ENCODE measurements around the gene JADE2. TPM values are rescaled to one million over a fixed set of nuclear protein-coding genes. Genes with fewer than 3 reads are reported as not detected.
"Not testable (repeated sequence)": the region's sequence is repeated elsewhere in the genome, so short reads cannot be mapped to it uniquely, and the experiment has no call there.

Gene JADE2
- total RNA-seq, 1 donor = 38.8 TPM

DNA sequence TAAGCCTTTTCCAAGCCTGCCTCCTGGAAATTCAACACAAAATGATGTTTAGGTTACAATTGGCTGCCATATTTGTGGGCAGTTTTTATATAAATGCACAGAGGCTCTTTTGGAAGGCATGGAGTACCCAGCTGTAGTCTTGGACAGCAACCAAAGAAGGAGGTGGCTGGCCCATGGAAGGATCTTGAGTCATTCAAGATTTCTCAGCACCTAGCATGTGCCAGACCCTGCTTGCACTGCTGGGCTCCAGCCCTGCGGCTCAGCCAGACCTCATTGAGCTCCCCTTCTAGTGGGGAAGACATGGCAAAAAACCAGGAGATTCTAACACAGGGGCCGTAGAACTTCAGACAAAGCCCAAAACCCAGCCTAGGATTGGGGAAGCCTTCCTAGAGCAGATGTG is 22.1 kb downstream of the JADE2 start:
- H3K4me3 ChIP-seq (ENCODE audit: low read depth, low read length) = no peak overlapping the region
- TF ChIP-seq, protein P1, sequence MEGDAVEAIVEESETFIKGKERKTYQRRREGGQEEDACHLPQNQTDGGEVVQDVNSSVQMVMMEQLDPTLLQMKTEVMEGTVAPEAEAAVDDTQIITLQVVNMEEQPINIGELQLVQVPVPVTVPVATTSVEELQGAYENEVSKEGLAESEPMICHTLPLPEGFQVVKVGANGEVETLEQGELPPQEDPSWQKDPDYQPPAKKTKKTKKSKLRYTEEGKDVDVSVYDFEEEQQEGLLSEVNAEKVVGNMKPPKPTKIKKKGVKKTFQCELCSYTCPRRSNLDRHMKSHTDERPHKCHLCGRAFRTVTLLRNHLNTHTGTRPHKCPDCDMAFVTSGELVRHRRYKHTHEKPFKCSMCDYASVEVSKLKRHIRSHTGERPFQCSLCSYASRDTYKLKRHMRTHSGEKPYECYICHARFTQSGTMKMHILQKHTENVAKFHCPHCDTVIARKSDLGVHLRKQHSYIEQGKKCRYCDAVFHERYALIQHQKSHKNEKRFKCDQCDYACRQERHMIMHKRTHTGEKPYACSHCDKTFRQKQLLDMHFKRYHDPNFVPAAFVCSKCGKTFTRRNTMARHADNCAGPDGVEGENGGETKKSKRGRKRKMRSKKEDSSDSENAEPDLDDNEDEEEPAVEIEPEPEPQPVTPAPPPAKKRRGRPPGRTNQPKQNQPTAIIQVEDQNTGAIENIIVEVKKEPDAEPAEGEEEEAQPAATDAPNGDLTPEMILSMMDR (IDR thresholded peaks at IDR 0.05; ENCODE audit: insufficient read depth, low read length) = no peak
- DNase-seq (ENCODE audit: low read depth) = peak; percentile 93

DNA sequence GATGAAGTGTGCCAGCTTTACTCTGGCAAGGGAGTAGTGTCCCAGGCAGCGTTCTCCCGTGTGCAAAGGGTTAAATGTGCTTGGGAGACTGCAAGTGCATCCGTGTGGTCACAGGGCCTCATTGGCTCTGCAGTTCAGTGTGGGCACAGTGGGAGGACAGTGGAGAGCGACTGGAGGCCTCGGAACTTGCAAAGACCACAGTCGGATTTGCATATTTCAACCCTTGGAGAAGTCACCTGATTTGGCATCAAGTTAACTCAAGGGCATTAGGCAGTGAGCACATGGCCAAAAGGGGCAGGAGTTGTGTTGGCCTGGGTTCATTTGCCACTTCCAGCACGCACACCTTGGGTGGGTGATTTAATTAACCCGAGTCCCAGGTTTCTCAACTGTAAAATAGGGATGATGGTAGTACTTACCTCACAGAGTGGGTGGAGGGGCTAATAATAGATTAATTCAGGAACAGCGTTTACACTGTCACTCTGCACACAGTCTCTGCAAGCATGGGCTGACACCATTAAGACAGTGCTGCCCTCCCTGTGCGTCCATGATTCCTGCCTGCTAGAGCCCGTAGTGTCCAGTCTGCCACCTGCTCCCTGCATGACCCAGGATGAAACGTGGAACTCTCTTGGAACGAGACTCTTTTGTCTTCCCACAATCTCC is 22.7 kb downstream of the JADE2 start:
- TF ChIP-seq, protein P1 (IDR thresholded peaks at IDR 0.05; ENCODE audit: insufficient read depth, low read length) = no peak
- H3K4me3 ChIP-seq (ENCODE audit: low read depth, low read length) = no peak overlapping the region
- no peak for DNase-seq (ENCODE audit: low read depth)

DNA sequence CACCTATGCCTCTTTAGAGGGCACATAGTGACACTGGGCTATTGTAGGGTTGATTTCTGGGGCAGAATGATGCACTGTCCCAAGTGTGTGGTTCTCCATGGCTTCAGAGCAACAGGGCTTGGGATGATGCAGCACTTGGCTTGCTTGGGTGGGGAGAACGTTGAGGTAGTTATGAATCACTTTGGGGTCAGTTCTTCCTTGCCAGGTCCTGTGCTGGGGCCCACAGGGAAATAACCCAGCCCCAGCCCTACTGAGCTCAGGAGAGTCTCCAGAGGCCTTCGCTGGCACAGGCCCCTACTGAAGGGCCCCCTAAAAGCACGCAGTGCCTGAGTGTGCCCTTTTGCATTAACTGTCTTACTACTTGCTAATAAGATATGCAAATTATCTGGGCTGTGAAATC is 24.2 kb downstream of the JADE2 start:
- H3K4me3 ChIP-seq (ENCODE audit: low read depth, low read length) = no peak overlapping the region
- DNase-seq (ENCODE audit: low read depth) = peak; percentile 91
- TF ChIP-seq, protein P1 (IDR thresholded peaks at IDR 0.05; ENCODE audit: insufficient read depth, low read length) = peak; percentile 3

DNA sequence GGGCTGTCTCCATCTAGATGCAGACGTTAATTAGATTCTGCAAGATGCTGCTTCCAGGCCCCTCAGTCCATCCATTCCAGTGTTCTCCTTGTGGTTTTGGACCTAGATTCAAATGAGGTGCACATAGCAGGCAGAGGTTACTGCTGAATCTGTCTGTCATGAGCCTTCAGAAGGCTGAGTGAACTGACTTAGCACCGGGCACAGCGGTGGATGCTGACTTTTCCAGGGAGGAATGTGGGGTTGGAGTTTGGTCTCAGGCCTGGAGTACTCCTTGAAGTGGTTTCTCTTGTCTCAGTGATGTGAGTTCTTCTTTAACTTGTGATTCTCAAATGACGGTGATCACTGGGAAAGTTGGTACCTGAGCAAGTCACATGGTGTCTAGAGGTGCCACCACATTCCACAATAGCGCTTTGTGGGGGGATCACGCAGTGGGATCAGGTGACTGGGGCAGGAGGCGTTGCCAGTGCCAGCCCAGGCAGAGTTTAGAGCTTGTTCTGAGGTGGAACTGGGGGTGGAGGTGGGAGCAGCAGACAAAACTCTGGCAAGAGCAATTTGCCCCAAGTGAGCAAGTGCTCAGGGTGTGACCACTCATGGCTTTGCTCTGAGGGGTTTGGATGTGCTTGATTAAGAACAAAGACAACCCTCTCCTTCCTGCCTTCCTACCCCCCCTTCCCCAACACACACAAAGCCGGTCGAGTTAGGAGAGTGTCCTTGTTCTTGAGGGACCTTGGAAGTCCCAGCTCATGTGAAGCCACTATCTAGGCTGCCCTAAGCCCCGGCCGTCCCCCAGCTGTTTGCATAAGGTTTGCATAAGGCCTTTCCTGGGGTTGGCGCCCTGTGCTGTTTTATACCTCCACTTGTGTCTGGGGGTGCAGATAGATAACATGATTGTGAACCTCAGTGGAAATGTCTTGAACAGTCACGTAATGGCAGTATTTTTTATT is 25.1 kb downstream of the JADE2 start:
- TF ChIP-seq, protein P1 (IDR thresholded peaks at IDR 0.05; ENCODE audit: insufficient read depth, low read length) = no peak
- H3K4me3 ChIP-seq (ENCODE audit: low read depth, low read length) = no peak overlapping the region
- DNase-seq (ENCODE audit: low read depth) = peak; percentile 45

DNA sequence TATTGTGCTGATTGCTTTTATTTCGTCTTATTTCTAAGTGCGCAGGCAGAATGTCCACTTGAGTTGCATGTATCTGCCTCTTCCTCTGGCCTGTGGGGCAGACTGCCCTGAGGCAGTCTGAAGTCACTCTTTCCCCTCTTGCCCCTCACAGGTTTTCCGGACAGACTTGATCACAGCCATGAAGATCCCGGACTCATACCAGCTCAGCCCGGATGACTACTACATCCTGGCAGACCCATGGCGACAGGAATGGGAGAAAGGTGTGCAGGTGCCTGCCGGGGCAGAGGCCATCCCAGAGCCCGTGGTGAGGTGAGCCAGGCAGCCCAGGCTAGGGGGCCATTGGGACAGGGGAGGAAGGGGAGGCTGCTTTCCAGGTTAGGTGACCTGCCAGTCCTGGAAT is 26.4 kb downstream of the JADE2 start:
- TF ChIP-seq, protein P1 (IDR thresholded peaks at IDR 0.05; ENCODE audit: insufficient read depth, low read length) = no peak
- DNase-seq (ENCODE audit: low read depth) = no peak
- no peak overlapping the region for H3K4me3 ChIP-seq (ENCODE audit: low read depth, low read length)

DNA sequence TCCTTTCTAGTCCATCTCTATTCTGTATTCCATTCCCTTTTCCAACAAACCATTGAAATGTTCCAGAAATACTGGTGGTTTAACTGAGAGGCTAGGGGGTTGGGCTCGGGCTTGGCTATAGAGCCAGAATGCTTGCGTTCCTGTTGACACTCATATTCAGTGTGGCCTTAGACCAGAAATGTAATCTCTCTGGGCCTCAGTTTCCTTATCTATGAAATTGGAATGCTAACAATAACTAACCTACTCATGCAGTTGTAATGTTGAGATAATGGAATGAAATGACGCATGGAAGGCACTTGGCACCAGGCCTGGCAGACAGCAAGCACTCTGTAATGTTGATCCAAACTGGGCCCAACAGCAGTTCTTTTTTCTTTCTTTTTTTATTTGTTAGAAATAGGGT is 26.8 kb downstream of the JADE2 start:
- no peak overlapping the region for H3K4me3 ChIP-seq (ENCODE audit: low read depth, low read length)
- DNase-seq (ENCODE audit: low read depth) = peak; percentile 100
- TF ChIP-seq, protein P1 (IDR thresholded peaks at IDR 0.05; ENCODE audit: insufficient read depth, low read length) = no peak

DNA sequence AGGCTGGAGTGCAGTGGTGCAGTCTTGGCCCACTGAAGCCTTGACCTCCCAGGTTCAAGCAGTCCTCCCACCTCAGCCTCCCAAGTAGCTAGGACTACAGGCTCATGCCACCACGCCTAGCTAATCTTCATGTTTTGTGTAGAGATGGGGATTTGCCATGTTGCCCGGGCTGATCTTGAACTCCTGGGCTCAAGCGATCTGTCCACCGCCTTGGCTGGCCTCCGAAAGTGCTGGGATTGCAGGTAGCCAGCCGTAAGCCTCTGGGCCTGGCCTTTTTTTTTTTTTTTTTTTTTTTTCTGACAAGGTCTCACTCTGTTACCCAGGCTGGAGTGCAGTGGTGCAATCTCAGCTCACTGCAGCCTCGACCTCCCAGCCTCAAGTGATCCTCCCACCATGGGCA is 27.2 kb downstream of the JADE2 start:
- DNase-seq (ENCODE audit: low read depth) = peak; percentile 77
- not testable (repeated sequence) for H3K4me3 ChIP-seq (ENCODE audit: low read depth, low read length)
